GM18951 (cell line): Measurements from ENCODE around the gene JMJD1C.

ENCODE experiments used
- POLR2A ChIP-seq: IDR thresholded peaks from 4 replicates; pipeline ENCODE4 v1.6.1; 2011; ENCODE audit warnings: mild to moderate bottlenecking; ENCODE audit not compliant: insufficient read length, insufficient read depth; ENCODE audit errors: extremely low read depth
- in situ Hi-C: fragments of 300-500 bp; cut with MboI; formaldehyde crosslinking; loops from one replicate; pipeline ENCODE4 v1.12.0; 2022; ENCODE audit warnings: low sequenced_read_pairs, mixed read lengths, inconsistent platforms; ENCODE audit not compliant: unreplicated experiment

Gene JMJD1C

GRCh38 chr10:63464402-63465292 is 1.1 kb downstream of the JMJD1C start:
- in situ Hi-C loops: no loop called here
- TF ChIP-seq POLR2A: no peak

GRCh38 chr10:63462442-63462841 is 3.3 kb downstream of the JMJD1C start:
- in situ Hi-C loops: no loop called here
- no peak for TF ChIP-seq POLR2A

- in situ Hi-C loops: no loop called here
- TF ChIP-seq POLR2A: no peak
These were observed 7.6 kb downstream of the JMJD1C start for GRCh38 chr10:63458177-63458576.

GRCh38 chr10:63457594-63457993 is 8.2 kb downstream of the JMJD1C start:
- TF ChIP-seq POLR2A: no peak
- in situ Hi-C loops: no loop called here

- no peak for TF ChIP-seq POLR2A
- in situ Hi-C loops: no loop called here
These were observed 9.2 kb downstream of the JMJD1C start for GRCh38 chr10:63456437-63457210.

- TF ChIP-seq POLR2A: no peak
- in situ Hi-C loops: no loop called here
These were observed 10.3 kb downstream of the JMJD1C start for GRCh38 chr10:63455507-63455906.

GRCh38 chr10:63454631-63455030 is 11.1 kb downstream of the JMJD1C start:
- no peak for TF ChIP-seq POLR2A
- in situ Hi-C loops: no loop called here

- TF ChIP-seq POLR2A: no peak
- in situ Hi-C loops: no loop called here
These were observed 13.3 kb downstream of the JMJD1C start for GRCh38 chr10:63452524-63452923.

- no peak for TF ChIP-seq POLR2A
- in situ Hi-C loops: no loop called here
These were observed 18.9 kb downstream of the JMJD1C start for GRCh38 chr10:63446716-63447440.

GRCh38 chr10:63441404-63441803 is 24.4 kb downstream of the JMJD1C start:
- in situ Hi-C loops: no loop called here

GRCh38 chr10:63439607-63440006 is 26.2 kb downstream of the JMJD1C start:
- in situ Hi-C loops: no loop called here
- TF ChIP-seq POLR2A: no peak

More at GRCh38 chr10:63441404-63441803, 24.4 kb downstream of the JMJD1C start:
- TF ChIP-seq POLR2A: no peak

- TF ChIP-seq POLR2A: no peak
- in situ Hi-C loops: no loop called here
These were observed 27.0 kb downstream of the JMJD1C start for GRCh38 chr10:63438506-63439498.

GRCh38 chr10:63437116-63437949 is 28.4 kb downstream of the JMJD1C start:
- TF ChIP-seq POLR2A: no peak
- in situ Hi-C loops: no loop called here
